ENCODE measurements around the gene CLMP. TPM values are rescaled to one million over a fixed set of nuclear protein-coding genes. Genes with fewer than 3 reads are reported as not detected.
A peak's percentile ranks its signal among the peaks of the same experiment; 100 is the strongest.
"Not testable (repeated sequence)": the region's sequence is repeated elsewhere in the genome, so short reads cannot be mapped to it uniquely, and the experiment has no call there.

CLMP gene
- total RNA-seq, 2 donors from 2014 or later = 3.3 to 13.2 TPM

DNA sequence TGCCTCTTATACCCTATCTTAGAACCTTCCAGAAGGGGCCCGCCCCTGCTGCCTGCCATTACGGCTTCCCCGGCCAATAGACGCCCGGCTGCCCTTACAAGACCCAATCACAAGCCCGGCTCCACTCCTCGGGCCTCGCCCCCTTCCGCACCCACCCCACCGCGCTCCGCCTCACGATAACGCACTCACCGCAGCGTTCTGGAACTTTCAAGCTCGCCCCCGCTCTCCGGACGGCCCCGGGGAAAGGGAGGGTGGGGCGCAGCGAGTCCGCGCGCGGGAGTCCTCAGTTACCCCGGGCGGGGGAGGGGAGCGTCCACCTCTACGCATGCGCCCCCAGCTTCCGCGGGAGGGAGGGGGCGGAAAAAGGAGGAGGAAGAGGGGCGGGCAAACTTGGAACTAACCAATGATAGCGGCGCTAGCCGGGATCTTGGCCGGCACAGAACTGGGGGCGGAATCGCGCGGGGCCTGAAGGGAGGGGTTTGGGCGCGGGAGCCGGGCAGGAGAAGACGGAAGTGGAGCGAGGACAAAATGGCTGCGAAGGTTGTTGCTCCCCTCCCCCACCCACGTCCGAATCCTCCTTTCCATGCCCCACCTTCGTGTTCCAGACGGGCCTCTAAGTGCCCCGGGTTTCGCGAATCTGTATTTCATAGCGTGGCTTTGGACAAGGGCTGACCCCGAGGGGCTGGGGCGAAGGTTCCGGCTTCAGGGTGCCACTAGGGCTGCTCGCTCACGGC lies 132.7 kb downstream of the CLMP start:
- Histone ChIP-seq H3K27me3 (no peaks in the 10 kb centered on the region), H3K36me3 (peaks cover 7% of the 10 kb centered on the region), H3K9me3 (no peaks in the 10 kb centered on the region), H3K4me1 (peaks cover 13% of the 10 kb centered on the region), H3K27ac (peak overlapping the region; percentile 100), H3K9ac (ENCODE audit: low read depth in 2 of 2, low read length in 2 of 2) (peak overlapping the region; percentile 95 to 96), H3K4me3 (peak overlapping the region; percentile 73)
- intact Hi-C loops (cut with DNase I) = no loop called here
- TF ChIP-seq, protein P1, sequence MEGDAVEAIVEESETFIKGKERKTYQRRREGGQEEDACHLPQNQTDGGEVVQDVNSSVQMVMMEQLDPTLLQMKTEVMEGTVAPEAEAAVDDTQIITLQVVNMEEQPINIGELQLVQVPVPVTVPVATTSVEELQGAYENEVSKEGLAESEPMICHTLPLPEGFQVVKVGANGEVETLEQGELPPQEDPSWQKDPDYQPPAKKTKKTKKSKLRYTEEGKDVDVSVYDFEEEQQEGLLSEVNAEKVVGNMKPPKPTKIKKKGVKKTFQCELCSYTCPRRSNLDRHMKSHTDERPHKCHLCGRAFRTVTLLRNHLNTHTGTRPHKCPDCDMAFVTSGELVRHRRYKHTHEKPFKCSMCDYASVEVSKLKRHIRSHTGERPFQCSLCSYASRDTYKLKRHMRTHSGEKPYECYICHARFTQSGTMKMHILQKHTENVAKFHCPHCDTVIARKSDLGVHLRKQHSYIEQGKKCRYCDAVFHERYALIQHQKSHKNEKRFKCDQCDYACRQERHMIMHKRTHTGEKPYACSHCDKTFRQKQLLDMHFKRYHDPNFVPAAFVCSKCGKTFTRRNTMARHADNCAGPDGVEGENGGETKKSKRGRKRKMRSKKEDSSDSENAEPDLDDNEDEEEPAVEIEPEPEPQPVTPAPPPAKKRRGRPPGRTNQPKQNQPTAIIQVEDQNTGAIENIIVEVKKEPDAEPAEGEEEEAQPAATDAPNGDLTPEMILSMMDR (IDR thresholded peaks at IDR 0.05) = no peak
- peak; percentile 98 for DNase-seq

- Histone ChIP-seq H3K4me1 (peaks cover 13% of the 10 kb centered on the region), H3K4me3 (peak within 1 kb of the TSS; percentile 73), H3K36me3 (peaks cover 14% of the 10 kb centered on the region), H3K9me3 (no peaks in the 10 kb centered on the region), H3K9ac (ENCODE audit: low read depth in 2 of 2, low read length in 2 of 2) (peak within 1 kb of the TSS; percentile 95 to 96), H3K27ac (peak within 1 kb of the TSS; percentile 100), H3K27me3 (no peaks in the 10 kb centered on the region)
- TF ChIP-seq, protein P1 (IDR thresholded peaks at IDR 0.05) = no peak
- peak; percentile 80 for DNase-seq
- intact Hi-C loops (cut with DNase I) = no loop called here
Observed at GRCh38 chr11:123061403-123062157, 133.5 kb downstream of the CLMP start, which contains the start of gene HSPA8. HSPA8 (minus strand) TSS chr11:123062136; CDS start chr11:123061324, 812 bp downstream.

GRCh38 chr11:123060277-123061000 lies 134.6 kb downstream of the CLMP start:
- intact Hi-C loops (cut with DNase I) = no loop called here
- Histone ChIP-seq H3K27me3 (no peaks in the 10 kb centered on the region), H3K9me3 (no peaks in the 10 kb centered on the region), H3K4me1 (peaks cover 13% of the 10 kb centered on the region), H3K4me3 (peak overlapping the region; percentile 73), H3K27ac (peak overlapping the region; percentile 100), H3K36me3 (peaks cover 16% of the 10 kb centered on the region), H3K9ac (ENCODE audit: low read depth in 2 of 2, low read length in 2 of 2) (peak overlapping the region; percentile 45 to 95)
- DNase-seq = no peak
- TF ChIP-seq, protein P1 (IDR thresholded peaks at IDR 0.05) = no peak

DNA sequence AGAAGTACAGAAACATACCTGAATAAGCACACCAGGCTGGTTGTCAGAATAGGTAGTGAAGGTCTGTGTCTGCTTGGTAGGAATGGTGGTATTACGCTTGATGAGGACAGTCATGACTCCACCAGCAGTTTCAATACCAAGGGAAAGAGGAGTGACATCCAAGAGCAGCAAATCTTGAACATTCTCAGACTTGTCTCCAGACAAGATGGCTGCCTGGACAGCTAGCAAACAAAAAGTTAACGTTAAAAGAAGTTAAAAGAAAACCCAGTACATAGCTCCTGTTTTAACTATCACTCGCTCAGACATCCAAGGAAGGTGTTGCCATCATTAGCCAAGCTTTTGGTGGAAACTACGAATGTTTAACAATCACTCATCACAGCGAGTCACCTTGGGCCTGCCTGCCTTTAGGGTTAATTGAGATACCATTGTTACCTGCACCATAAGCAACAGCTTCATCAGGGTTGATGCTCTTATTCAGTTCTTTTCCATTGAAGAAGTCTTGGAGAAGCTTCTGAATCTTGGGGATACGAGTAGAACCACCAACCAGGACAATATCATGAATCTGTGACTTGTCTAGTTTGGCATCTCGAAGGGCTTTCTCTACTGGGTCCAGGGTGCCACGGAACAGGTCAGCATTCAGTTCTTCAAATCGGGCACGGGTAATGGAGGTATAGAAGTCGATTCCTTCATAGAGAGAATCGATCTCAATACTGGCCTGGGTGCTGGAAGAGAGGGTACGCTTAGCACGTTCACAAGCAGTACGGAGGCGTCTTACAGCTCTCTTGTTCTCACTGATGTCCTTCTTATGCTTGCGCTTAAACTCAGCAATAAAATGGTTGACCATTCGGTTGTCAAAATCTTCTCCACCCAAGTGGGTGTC lies 135.8 kb downstream of the CLMP start:
- H3K4me1 ChIP-seq = peaks cover 13% of the 10 kb centered on the region

GRCh38 chr11:123057661-123058305 lies 137.3 kb downstream of the CLMP start:
- Histone ChIP-seq H3K4me3 (no peak overlapping the region), H3K9ac (ENCODE audit: low read depth in 2 of 2, low read length in 2 of 2) (no peak overlapping the region), H3K27ac (no peak overlapping the region), H3K36me3 (peaks cover 16% of the 10 kb centered on the region), H3K9me3 (no peaks in the 10 kb centered on the region), H3K4me1 (peaks cover 13% of the 10 kb centered on the region), H3K27me3 (no peaks in the 10 kb centered on the region)
- TF ChIP-seq, protein P1 (IDR thresholded peaks at IDR 0.05) = no peak
- no peak for DNase-seq
- intact Hi-C loops (cut with DNase I) = loop anchor here (10.0 kb wide), 1 partner anchor 173 kb away; the partner anchor contains the start of gene JHY

More for the DNA sequence above, 135.8 kb downstream of the CLMP start:
- H3K36me3 ChIP-seq = peaks cover 16% of the 10 kb centered on the region
- not testable (repeated sequence) for H3K27ac ChIP-seq, H3K27me3 ChIP-seq, H3K9me3 ChIP-seq, DNase-seq
- intact Hi-C loops (cut with DNase I) = loop anchor here (10.0 kb wide), 1 partner anchor 174 kb away; the partner anchor contains the start of gene JHY
- H3K4me3 ChIP-seq = peak overlapping the region; percentile 73
- H3K9ac ChIP-seq (ENCODE audit: low read depth in 2 of 2, low read length in 2 of 2) = peak overlapping the region in 1 of 2 donors; percentile 51

Data from colonic mucosa (tissue), 4 donors.